ENCODE data around the gene SF3B4.
"Not testable (repeated sequence)": the region's sequence is repeated elsewhere in the genome, so short reads cannot be mapped to it uniquely, and the experiment has no call there.

The SF3B4 gene

GRCh38 chr1:149927563-149928400 lies at the start of gene SF3B4:
Gene SF3B4, minus strand, starts transcription at chr1:149927803. Its CDS starts 44 bp downstream, at chr1:149927759.
- Histone ChIP-seq H4K20me1 (peaks cover 34% of the 10 kb centered on the region), H3K36me3 (peaks cover 40% of the 10 kb centered on the region), H3K4me1 (peaks cover 37% of the 10 kb centered on the region), H3K27me3 (no peaks in the 10 kb centered on the region), H3K9me3 (no peaks in the 10 kb centered on the region), H3K27ac (peak within 1 kb of the TSS; percentile 89), H3K4me3 (peak within 1 kb of the TSS; percentile 83), H3K4me2 (peak within 1 kb of the TSS; percentile 97), H3K9ac (peak within 1 kb of the TSS; percentile 79)
- no peak for TF ChIP-seq Cebpa-rat (IDR thresholded peaks at IDR 0.05)

- H4K20me1 ChIP-seq: no peaks in the 10 kb centered on the region
- H3K27ac ChIP-seq: no peak overlapping the region
- H3K4me1 ChIP-seq: no peaks in the 10 kb centered on the region
- TF ChIP-seq Cebpa-rat (IDR thresholded peaks at IDR 0.05): no peak
- H3K36me3 ChIP-seq: no peaks in the 10 kb centered on the region
- no peaks in the 10 kb centered on the region for H3K27me3 ChIP-seq
- H3K9me3 ChIP-seq: no peaks in the 10 kb centered on the region
- no peak overlapping the region for H3K4me2 ChIP-seq
- H3K9ac ChIP-seq: no peak overlapping the region
- no peak overlapping the region for H3K4me3 ChIP-seq
Measured at GRCh38 chr1:149977345-149977744, 49.7 kb upstream of the SF3B4 start.

DNA sequence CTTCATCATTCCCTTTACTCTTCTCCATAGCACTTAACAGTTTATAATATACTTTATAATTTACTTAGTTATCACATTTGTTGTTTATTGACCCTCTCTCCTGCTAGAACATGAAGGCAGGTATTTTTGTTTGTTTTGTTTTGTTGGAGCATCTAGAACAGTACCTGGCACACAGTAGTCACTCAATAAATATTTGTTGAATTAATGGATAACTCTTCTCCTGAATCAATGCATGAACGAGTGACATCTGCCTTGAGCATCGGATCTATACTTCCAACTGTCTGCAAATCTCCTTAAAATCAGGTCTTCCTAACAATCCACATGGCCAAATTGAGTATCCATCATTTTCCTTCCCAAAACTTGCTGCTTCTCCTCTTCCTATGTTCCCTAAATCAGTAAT lies 44.9 kb upstream of the SF3B4 start:
- Histone ChIP-seq H3K9me3 (no peaks in the 10 kb centered on the region), H3K9ac (no peak overlapping the region), H3K36me3 (no peaks in the 10 kb centered on the region), H4K20me1 (no peaks in the 10 kb centered on the region), H3K27me3 (no peaks in the 10 kb centered on the region), H3K4me3 (no peak overlapping the region), H3K27ac (no peak overlapping the region), H3K4me2 (no peak overlapping the region), H3K4me1 (no peaks in the 10 kb centered on the region)
- TF ChIP-seq Cebpa-rat (IDR thresholded peaks at IDR 0.05): no peak

GRCh38 chr1:149967646-149968045 lies 40.0 kb upstream of the SF3B4 start:
- no peak for TF ChIP-seq Cebpa-rat (IDR thresholded peaks at IDR 0.05)
- H3K27me3 ChIP-seq: no peaks in the 10 kb centered on the region
- H3K9ac ChIP-seq: no peak overlapping the region
- no peak overlapping the region for H3K27ac ChIP-seq
- no peak overlapping the region for H3K4me3 ChIP-seq
- no peaks in the 10 kb centered on the region for H3K4me1 ChIP-seq
- no peaks in the 10 kb centered on the region for H3K9me3 ChIP-seq
- H3K4me2 ChIP-seq: no peak overlapping the region
- H3K36me3 ChIP-seq: no peaks in the 10 kb centered on the region
- H4K20me1 ChIP-seq: no peaks in the 10 kb centered on the region

DNA sequence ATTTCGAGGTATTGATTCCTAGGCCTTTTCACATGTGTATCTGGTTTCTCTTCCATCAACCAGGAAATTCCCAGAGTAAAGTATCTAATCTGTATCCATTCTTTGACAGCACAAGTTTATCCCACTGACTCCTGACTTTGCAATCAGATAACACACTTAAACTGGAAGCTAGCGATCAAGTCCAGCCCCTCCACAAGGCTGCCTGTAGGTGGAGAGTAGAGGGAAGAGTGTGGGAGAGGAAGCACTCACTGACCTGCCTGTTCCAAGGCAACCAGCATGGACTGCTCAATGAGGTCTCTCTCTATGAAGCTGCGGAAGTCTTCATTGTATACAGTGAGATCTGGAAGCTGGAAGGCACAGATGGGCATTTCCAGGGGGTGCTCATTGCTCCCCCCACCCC lies 39.4 kb upstream of the SF3B4 start:
- Histone ChIP-seq H3K4me3 (no peak overlapping the region), H3K27ac (no peak overlapping the region), H3K4me1 (0 out of 2 replicates have a peak, but pooled peaks cover 4% of the 10 kb centered on the region), H4K20me1 (no peaks in the 10 kb centered on the region), H3K36me3 (no peaks in the 10 kb centered on the region), H3K9ac (no peak overlapping the region), H3K27me3 (no peaks in the 10 kb centered on the region), H3K4me2 (no peak overlapping the region), H3K9me3 (no peaks in the 10 kb centered on the region)
- TF ChIP-seq Cebpa-rat (IDR thresholded peaks at IDR 0.05): no peak

DNA sequence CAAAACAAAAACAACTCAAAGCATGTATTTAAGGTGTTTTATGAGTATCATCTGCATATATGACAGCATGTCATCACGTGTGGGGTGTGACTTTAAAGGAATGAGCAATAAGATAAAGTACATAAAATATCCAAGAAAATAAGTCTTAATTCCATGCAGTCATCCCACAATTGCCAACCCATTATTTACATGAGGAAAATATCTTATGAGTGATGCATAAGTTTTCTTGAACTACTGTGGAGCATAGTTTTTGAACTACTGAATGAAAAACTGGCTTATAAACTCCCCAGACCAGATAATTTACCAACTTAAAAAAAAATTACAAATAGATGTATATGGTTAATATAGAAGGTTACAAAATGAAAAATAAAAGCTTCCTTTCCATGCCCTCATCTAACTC lies 38.8 kb upstream of the SF3B4 start:
- Histone ChIP-seq H3K9me3 (no peaks in the 10 kb centered on the region), H3K4me1 (0 out of 2 replicates have a peak, but pooled peaks cover 7% of the 10 kb centered on the region), H3K36me3 (no peaks in the 10 kb centered on the region), H3K4me2 (no peak overlapping the region), H3K27me3 (no peaks in the 10 kb centered on the region), H3K9ac (no peak overlapping the region), H3K4me3 (no peak overlapping the region), H3K27ac (no peak overlapping the region), H4K20me1 (no peaks in the 10 kb centered on the region)
- no peak for TF ChIP-seq Cebpa-rat (IDR thresholded peaks at IDR 0.05)

- no peaks in the 10 kb centered on the region for H4K20me1 ChIP-seq
- 0 out of 2 replicates have a peak, but pooled peaks cover 7% of the 10 kb centered on the region for H3K4me1 ChIP-seq
- no peak for TF ChIP-seq Cebpa-rat (IDR thresholded peaks at IDR 0.05)
- no peak overlapping the region for H3K4me2 ChIP-seq
- no peaks in the 10 kb centered on the region for H3K27me3 ChIP-seq
- no peak overlapping the region for H3K4me3 ChIP-seq
- no peaks in the 10 kb centered on the region for H3K36me3 ChIP-seq
- no peak overlapping the region for H3K9ac ChIP-seq
- no peak overlapping the region for H3K27ac ChIP-seq
- no peaks in the 10 kb centered on the region for H3K9me3 ChIP-seq
Measured at GRCh38 chr1:149965440-149965839, 37.8 kb upstream of the SF3B4 start.

DNA sequence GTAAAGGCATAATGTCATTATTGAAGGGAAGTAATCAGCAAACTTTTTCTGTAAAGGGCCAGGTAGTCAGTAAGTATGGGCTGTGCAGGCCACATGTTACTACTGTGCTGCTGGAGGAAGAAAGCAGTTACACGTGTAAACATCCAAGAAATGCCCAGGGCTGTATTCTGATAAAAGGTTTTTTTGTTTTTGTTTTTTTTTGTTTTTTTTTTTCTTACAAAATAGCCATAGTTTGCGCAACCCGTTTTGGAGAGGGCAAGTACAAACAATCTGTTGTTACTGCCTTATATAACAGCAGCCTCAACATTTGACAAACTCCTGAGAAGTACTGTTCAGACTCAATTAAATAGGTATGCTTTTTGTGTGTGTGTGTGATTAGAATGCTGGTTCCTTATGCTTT lies 35.8 kb upstream of the SF3B4 start:
- Histone ChIP-seq H3K27ac (no peak overlapping the region), H3K27me3 (no peaks in the 10 kb centered on the region), H3K4me3 (no peak overlapping the region), H3K4me2 (no peak overlapping the region), H3K9ac (no peak overlapping the region), H3K4me1 (0 out of 2 replicates have a peak, but pooled peaks cover 7% of the 10 kb centered on the region), H3K9me3 (no peaks in the 10 kb centered on the region), H3K36me3 (no peaks in the 10 kb centered on the region), H4K20me1 (no peaks in the 10 kb centered on the region)
- TF ChIP-seq Cebpa-rat (IDR thresholded peaks at IDR 0.05): no peak

GRCh38 chr1:149962736-149963135 lies 35.1 kb upstream of the SF3B4 start:
- H3K36me3 ChIP-seq: no peaks in the 10 kb centered on the region
- H3K9me3 ChIP-seq: no peaks in the 10 kb centered on the region
- H3K4me1 ChIP-seq: 0 out of 2 replicates have a peak, but pooled peaks cover 7% of the 10 kb centered on the region
- H3K4me2 ChIP-seq: no peak overlapping the region
- no peaks in the 10 kb centered on the region for H3K27me3 ChIP-seq
- no peak overlapping the region for H3K9ac ChIP-seq
- H3K4me3 ChIP-seq: no peak overlapping the region
- no peaks in the 10 kb centered on the region for H4K20me1 ChIP-seq
- TF ChIP-seq Cebpa-rat (IDR thresholded peaks at IDR 0.05): no peak
- no peak overlapping the region for H3K27ac ChIP-seq

GRCh38 chr1:149962039-149962647 lies 34.5 kb upstream of the SF3B4 start:
- no peak overlapping the region for H3K4me2 ChIP-seq
- no peak for TF ChIP-seq Cebpa-rat (IDR thresholded peaks at IDR 0.05)
- no peaks in the 10 kb centered on the region for H3K27me3 ChIP-seq
- no peak overlapping the region for H3K9ac ChIP-seq
- no peaks in the 10 kb centered on the region for H3K36me3 ChIP-seq
- no peaks in the 10 kb centered on the region for H3K9me3 ChIP-seq
- H4K20me1 ChIP-seq: no peaks in the 10 kb centered on the region
- no peak overlapping the region for H3K27ac ChIP-seq
- 0 out of 2 replicates have a peak, but pooled peaks cover 7% of the 10 kb centered on the region for H3K4me1 ChIP-seq
- H3K4me3 ChIP-seq: no peak overlapping the region

DNA sequence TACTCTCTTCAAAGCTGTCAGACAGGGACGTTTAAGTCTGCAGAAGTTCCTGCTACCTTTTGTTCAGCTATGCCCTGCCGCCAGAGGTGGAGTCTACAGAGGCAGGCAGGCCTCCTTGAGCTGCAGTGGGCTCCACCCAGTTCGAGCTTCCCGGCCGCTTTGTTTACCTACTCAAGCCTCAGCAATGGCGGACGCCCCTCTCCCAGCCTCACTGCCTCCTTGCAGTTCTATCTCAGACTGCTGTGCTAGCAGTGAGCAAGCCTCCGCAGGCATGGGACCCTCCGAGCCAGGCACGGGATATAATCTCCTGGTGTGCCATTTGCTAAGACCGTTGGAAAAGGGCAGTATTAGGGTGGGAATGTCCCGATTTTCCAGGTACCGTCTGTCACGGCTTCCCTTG lies 29.9 kb upstream of the SF3B4 start:
- not testable (repeated sequence) for H3K9ac ChIP-seq, H3K27ac ChIP-seq, H3K4me2 ChIP-seq

More for the DNA sequence above, 29.9 kb upstream of the SF3B4 start:
- H3K36me3 ChIP-seq, H3K27me3 ChIP-seq, H3K4me1 ChIP-seq, H4K20me1 ChIP-seq, H3K9me3 ChIP-seq, H3K4me3 ChIP-seq: not testable (repeated sequence)
